ENCODE measurements around the gene ZNF688. TPM values are rescaled to one million over a fixed set of nuclear protein-coding genes. Genes with fewer than 3 reads are reported as not detected.

The ZNF688 gene
- total RNA-seq, 1 experiment from 2014 or later: 5.5 TPM

DNA sequence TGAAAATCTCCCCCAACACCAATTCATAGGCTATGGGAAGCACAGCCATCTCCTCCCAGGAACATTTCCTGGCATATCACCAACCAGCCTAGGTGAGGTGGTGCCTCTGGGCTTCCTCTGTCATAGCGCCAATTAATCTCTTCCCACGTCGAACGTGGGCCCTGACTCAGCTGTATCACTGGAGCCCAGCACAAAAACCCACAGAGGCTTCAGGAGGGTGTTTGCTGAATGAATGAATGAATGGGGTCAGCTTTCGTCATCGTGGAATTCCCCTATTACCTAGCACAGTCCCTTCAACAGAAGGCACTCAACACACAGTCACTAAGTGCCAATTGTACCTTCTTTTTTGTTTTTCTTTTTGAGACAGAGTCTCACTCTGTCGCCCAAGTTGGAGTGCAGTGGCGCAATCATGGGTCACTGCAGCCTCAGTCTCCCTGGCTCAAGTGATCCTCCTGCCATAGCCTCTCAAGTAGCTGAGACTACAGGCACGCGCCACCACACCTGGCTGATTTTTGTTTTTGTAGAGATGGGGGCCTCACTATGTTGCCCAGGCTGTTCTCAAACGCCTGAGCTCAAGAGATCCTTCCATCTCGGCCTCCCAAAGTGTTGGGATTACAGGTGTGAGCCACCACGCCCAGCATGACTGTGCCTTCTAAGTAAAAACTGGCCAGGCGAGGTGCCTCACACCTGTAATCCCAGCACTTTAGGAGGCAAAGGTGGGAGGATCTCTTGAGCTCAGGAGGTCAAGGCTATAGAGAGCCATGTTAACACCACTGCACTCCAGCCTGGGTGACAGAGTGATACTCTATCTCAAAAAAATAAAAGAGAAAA lies 4.1 kb downstream of the ZNF688 start:
- H3K9ac ChIP-seq (ENCODE audit: low read length): peak overlapping the region; percentile 76
- H3F3A ChIP-seq (ENCODE audit: low read length, unreplicated experiment): no peaks in the 10 kb centered on the region
- DNase-seq (peak; percentile 58), ATAC-seq (no peak)
- peaks cover 34% of the 10 kb centered on the region for H3K4me1 ChIP-seq (ENCODE audit: insufficient read depth, low read length)
- no peaks in the 10 kb centered on the region for H3K27me3 ChIP-seq (ENCODE audit: low read length)
- no TSS peak for BruUV-seq (replicated peaks)
- peak overlapping the region; percentile 43 for H3K4me2 ChIP-seq (ENCODE audit: low read length)
- H3K79me2 ChIP-seq (ENCODE audit: low read length): peaks cover 2% of the 10 kb centered on the region; the same call in 1 of the 2 replicates
- H3K9me3 ChIP-seq (ENCODE audit: low read length): no peaks in the 10 kb centered on the region
- peak overlapping the region; percentile 96 for H3K27ac ChIP-seq (ENCODE audit: low read length)
- no peaks in the 10 kb centered on the region for H3K36me3 ChIP-seq (ENCODE audit: low read depth, low read length)
- no peak overlapping the region for H3K4me3 ChIP-seq (ENCODE audit: low read length)
- ChIA-PET POLR2A (ENCODE audit: unreplicated experiment) (interaction anchor here (1.0 kb wide), 1 partner anchor 9 kb away, joined by 5 read pairs; the partner anchor contains the start of gene ZNF764), CTCF (no interaction called here)
- no peaks in the 10 kb centered on the region for H3K9me2 ChIP-seq (replicated peaks; ENCODE audit: low read length)
- no peaks in the 10 kb centered on the region for H4K20me1 ChIP-seq (ENCODE audit: low read length)
- no peak for TF ChIP-seq EZH2 (IDR thresholded peaks at IDR 0.05; ENCODE audit: low read length, unreplicated experiment)
- TF ChIP-seq, protein P1, sequence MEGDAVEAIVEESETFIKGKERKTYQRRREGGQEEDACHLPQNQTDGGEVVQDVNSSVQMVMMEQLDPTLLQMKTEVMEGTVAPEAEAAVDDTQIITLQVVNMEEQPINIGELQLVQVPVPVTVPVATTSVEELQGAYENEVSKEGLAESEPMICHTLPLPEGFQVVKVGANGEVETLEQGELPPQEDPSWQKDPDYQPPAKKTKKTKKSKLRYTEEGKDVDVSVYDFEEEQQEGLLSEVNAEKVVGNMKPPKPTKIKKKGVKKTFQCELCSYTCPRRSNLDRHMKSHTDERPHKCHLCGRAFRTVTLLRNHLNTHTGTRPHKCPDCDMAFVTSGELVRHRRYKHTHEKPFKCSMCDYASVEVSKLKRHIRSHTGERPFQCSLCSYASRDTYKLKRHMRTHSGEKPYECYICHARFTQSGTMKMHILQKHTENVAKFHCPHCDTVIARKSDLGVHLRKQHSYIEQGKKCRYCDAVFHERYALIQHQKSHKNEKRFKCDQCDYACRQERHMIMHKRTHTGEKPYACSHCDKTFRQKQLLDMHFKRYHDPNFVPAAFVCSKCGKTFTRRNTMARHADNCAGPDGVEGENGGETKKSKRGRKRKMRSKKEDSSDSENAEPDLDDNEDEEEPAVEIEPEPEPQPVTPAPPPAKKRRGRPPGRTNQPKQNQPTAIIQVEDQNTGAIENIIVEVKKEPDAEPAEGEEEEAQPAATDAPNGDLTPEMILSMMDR (conservative IDR thresholded peaks at IDR 0.05; ENCODE audit: low read depth, low read length): no peak
- no peak for TF ChIP-seq EZH2phosphoT487 (IDR thresholded peaks at IDR 0.05; ENCODE audit: borderline replicate concordance, low read length)
- no peak overlapping the region for H2AFZ ChIP-seq (ENCODE audit: low read length)
- intact Hi-C loops (cut with micrococcal nuclease): no loop called here

DNA sequence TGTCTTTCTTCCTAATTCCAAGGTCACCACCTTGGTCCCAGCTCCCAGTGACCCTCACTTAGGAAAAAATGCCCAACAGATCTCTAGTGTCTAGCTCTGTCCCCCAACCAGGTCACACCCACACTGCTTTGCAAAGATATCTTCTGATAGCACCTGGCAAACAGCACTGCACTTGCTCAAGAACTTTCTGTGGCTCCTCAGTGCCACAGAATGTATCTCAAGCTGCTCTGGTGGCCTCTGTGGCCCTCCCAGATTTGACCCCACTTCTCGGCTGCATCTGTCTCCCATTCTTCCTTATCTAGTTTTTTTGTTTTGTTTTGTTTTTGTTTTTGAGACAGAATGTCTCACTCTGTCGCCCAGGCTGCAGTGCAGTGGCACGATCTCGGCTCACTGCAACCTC lies 5.0 kb downstream of the ZNF688 start:
- H3K4me1 ChIP-seq (ENCODE audit: insufficient read depth, low read length): peaks cover 34% of the 10 kb centered on the region
- H3K9me3 ChIP-seq (ENCODE audit: low read length): no peaks in the 10 kb centered on the region
- no peak overlapping the region for H3K4me3 ChIP-seq (ENCODE audit: low read length)
- no peaks in the 10 kb centered on the region for H3K36me3 ChIP-seq (ENCODE audit: low read depth, low read length)
- H3K9me2 ChIP-seq (replicated peaks; ENCODE audit: low read length): no peaks in the 10 kb centered on the region
- ChIA-PET POLR2A (ENCODE audit: unreplicated experiment) (no interaction called here), CTCF (no interaction called here)
- no TSS peak for BruUV-seq (replicated peaks)
- H3K4me2 ChIP-seq (ENCODE audit: low read length): no peak overlapping the region
- H3K27me3 ChIP-seq (ENCODE audit: low read length): no peaks in the 10 kb centered on the region
- peak overlapping the region; percentile 76 for H3K9ac ChIP-seq (ENCODE audit: low read length)
- H3K79me2 ChIP-seq (ENCODE audit: low read length): no peaks in the 10 kb centered on the region
- no peak overlapping the region for H2AFZ ChIP-seq (ENCODE audit: low read length)
- intact Hi-C loops (cut with micrococcal nuclease): no loop called here
- TF ChIP-seq EZH2 (IDR thresholded peaks at IDR 0.05; ENCODE audit: low read length, unreplicated experiment) (no peak), EZH2phosphoT487 (IDR thresholded peaks at IDR 0.05; ENCODE audit: borderline replicate concordance, low read length) (no peak)
- TF ChIP-seq, protein P1 (conservative IDR thresholded peaks at IDR 0.05; ENCODE audit: low read depth, low read length): no peak
- DNase-seq (no peak), ATAC-seq (no peak)
- peak overlapping the region; percentile 96 for H3K27ac ChIP-seq (ENCODE audit: low read length)
- no peaks in the 10 kb centered on the region for H4K20me1 ChIP-seq (ENCODE audit: low read length)
- no peaks in the 10 kb centered on the region for H3F3A ChIP-seq (ENCODE audit: low read length, unreplicated experiment)

DNA sequence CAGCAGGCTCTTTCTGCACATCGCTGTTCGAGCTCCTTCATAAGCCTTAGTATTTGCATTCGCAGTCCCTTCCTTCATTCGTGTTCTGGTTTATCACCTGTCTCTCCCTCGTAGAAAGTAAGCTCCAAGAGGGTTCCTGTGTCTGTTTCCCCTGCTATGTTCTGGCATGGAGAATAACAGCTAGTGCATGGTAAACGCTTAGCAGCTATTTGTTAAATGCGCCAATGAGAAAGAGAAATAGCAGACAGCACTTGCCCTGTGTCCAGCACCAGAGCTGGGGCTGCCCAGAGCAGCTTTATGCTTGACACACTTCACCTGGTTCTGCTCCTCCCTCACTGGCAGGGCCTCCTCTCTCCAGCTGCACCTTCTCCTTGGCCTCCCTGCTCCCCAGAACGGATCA lies 5.5 kb downstream of the ZNF688 start:
- TF ChIP-seq EZH2phosphoT487 (IDR thresholded peaks at IDR 0.05; ENCODE audit: borderline replicate concordance, low read length) (no peak), EZH2 (IDR thresholded peaks at IDR 0.05; ENCODE audit: low read length, unreplicated experiment) (no peak)
- TF ChIP-seq, protein P1 (conservative IDR thresholded peaks at IDR 0.05; ENCODE audit: low read depth, low read length): no peak
- no peak for ATAC-seq
- no peak overlapping the region for H3K27ac ChIP-seq (ENCODE audit: low read length)
- H3F3A ChIP-seq (ENCODE audit: low read length, unreplicated experiment): no peaks in the 10 kb centered on the region
- H3K4me1 ChIP-seq (ENCODE audit: insufficient read depth, low read length): peaks cover 32% of the 10 kb centered on the region
- no peak for DNase-seq
- H3K27me3 ChIP-seq (ENCODE audit: low read length): no peaks in the 10 kb centered on the region
- ChIA-PET CTCF (no interaction called here), POLR2A (ENCODE audit: unreplicated experiment) (interaction anchor here (0.5 kb wide), 1 partner anchor 9 kb away, joined by 3 read pairs; no protein-coding TSS in a partner anchor)
- H4K20me1 ChIP-seq (ENCODE audit: low read length): no peaks in the 10 kb centered on the region
- BruUV-seq (replicated peaks): no TSS peak
- intact Hi-C loops (cut with micrococcal nuclease): no loop called here
- no peak overlapping the region for H3K4me3 ChIP-seq (ENCODE audit: low read length)
- H3K4me2 ChIP-seq (ENCODE audit: low read length): no peak overlapping the region
- H3K9me3 ChIP-seq (ENCODE audit: low read length): no peaks in the 10 kb centered on the region
- H3K79me2 ChIP-seq (ENCODE audit: low read length): no peaks in the 10 kb centered on the region
- H2AFZ ChIP-seq (ENCODE audit: low read length): no peak overlapping the region
- H3K36me3 ChIP-seq (ENCODE audit: low read depth, low read length): no peaks in the 10 kb centered on the region
- H3K9ac ChIP-seq (ENCODE audit: low read length): no peak overlapping the region
- no peaks in the 10 kb centered on the region for H3K9me2 ChIP-seq (replicated peaks; ENCODE audit: low read length)
